ENCODE data around the gene SCARF2. TPM values are rescaled to one million over a fixed set of nuclear protein-coding genes. Genes with fewer than 3 reads are reported as not detected.
"Not testable (repeated sequence)": the region's sequence is repeated elsewhere in the genome, so short reads cannot be mapped to it uniquely, and the experiment has no call there.

SCARF2 gene
- total RNA-seq, 2 experiments from 2014 or later: 0.76 to 1.2 TPM

DNA sequence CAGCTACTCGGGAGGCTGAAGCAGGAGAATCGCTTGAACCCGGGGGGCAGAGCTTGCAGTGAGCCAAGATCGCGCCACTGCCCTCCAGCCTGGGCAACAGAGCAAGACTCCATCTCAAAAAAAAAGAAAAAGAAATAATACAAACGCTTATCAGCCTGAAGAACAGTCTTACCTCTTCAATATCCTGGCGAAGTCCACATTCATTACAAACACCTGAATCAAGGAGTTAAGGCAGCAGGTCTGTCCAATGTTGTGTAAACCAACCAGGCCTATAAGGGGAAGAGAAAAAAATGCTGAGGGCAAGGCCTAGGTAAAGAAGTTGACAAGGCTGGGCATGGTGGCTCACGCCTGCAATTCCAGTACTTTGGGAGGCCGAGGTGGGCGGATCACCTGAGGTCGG lies 60.6 kb downstream of the SCARF2 start:
- H3K4me3 Mint-ChIP-seq; H3K27me3 Mint-ChIP-seq (ENCODE audit: low read depth); CTCF ChIA-PET; H3K27ac Mint-ChIP-seq; H3K4me1 Mint-ChIP-seq (ENCODE audit: low read depth); POLR2A ChIA-PET; DNase-seq; H3K36me3 Mint-ChIP-seq (ENCODE audit: low read depth); H3K9me3 Mint-ChIP-seq (ENCODE audit: insufficient read depth); ATAC-seq: not testable (repeated sequence)

DNA sequence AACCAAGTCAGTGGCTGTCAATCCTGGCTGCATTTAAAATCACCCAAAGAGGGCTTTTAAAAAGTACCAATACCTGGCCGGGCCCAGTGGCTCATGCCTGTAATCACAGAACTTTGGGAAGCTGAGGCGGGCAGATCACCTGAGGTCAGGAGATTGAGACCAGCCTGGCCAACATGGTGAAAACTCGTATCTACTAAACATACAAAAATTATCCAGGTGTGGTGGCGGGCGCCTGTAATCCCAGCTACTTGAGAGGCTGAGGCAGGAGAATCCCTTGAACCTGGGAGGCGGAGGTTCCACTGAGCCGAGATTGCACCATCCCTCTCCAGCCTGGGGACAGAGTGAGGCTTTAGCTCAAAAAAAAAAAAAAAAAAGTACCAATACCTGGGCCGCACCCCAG lies 61.3 kb downstream of the SCARF2 start:
- H3K4me3 Mint-ChIP-seq; CTCF ChIA-PET; H3K36me3 Mint-ChIP-seq (ENCODE audit: low read depth); H3K4me1 Mint-ChIP-seq (ENCODE audit: low read depth); H3K27ac Mint-ChIP-seq; ATAC-seq; POLR2A ChIA-PET; H3K27me3 Mint-ChIP-seq (ENCODE audit: low read depth); DNase-seq; H3K9me3 Mint-ChIP-seq (ENCODE audit: insufficient read depth): not testable (repeated sequence)

Other genes starting within 250 kb of the SCARF2 start
- gene RTN4R, start 169.5 kb downstream of the SCARF2 start, total RNA-seq: 1 to 10 TPM; 3.7 to 3.8 TPM
- gene DGCR6L, start 117.8 kb downstream of the SCARF2 start, total RNA-seq: 10 to 100 TPM; 50.4 to 56.3 TPM
- gene ZNF74, start 43.7 kb downstream of the SCARF2 start, total RNA-seq: 10 to 100 TPM in 1 of 2 experiments, 1 to 10 TPM in 1; 9.2 to 12.6 TPM
- 10 to 100 TPM; 29.2 to 30.1 TPM for gene KLHL22, start 58.0 kb upstream of the SCARF2 start, total RNA-seq
- 100 to 1,000 TPM; 155 to 161 TPM for gene MED15, start 69.8 kb upstream of the SCARF2 start, total RNA-seq